ENCODE measurements around the gene ZNF219. TPM values are rescaled to one million over a fixed set of nuclear protein-coding genes. Genes with fewer than 3 reads are reported as not detected.

The ZNF219 gene
- total RNA-seq, 1 donor from 2014 or later: 25.2 TPM

GRCh38 chr14:21075719-21076437, 22.6 kb downstream of the ZNF219 start:
- Mint-ChIP-seq H3K36me3 (ENCODE audit: unreplicated experiment) (peaks cover 44% of the 10 kb centered on the region), H3K4me1 (ENCODE audit: unreplicated experiment) (peaks cover 25% of the 10 kb centered on the region)

GRCh38 chr14:21074398-21075272, 23.8 kb downstream of the ZNF219 start:
- H3K4me1 Mint-ChIP-seq (ENCODE audit: unreplicated experiment): peaks cover 26% of the 10 kb centered on the region
- TF ChIP-seq, protein P1, sequence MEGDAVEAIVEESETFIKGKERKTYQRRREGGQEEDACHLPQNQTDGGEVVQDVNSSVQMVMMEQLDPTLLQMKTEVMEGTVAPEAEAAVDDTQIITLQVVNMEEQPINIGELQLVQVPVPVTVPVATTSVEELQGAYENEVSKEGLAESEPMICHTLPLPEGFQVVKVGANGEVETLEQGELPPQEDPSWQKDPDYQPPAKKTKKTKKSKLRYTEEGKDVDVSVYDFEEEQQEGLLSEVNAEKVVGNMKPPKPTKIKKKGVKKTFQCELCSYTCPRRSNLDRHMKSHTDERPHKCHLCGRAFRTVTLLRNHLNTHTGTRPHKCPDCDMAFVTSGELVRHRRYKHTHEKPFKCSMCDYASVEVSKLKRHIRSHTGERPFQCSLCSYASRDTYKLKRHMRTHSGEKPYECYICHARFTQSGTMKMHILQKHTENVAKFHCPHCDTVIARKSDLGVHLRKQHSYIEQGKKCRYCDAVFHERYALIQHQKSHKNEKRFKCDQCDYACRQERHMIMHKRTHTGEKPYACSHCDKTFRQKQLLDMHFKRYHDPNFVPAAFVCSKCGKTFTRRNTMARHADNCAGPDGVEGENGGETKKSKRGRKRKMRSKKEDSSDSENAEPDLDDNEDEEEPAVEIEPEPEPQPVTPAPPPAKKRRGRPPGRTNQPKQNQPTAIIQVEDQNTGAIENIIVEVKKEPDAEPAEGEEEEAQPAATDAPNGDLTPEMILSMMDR (IDR thresholded peaks at IDR 0.05): no peak
- H3K9me3 Mint-ChIP-seq (ENCODE audit: unreplicated experiment): no peaks in the 10 kb centered on the region
- no peak overlapping the region for H3K4me3 Mint-ChIP-seq (ENCODE audit: unreplicated experiment)
- peaks cover 35% of the 10 kb centered on the region for H3K36me3 Mint-ChIP-seq (ENCODE audit: unreplicated experiment)
- no peaks in the 10 kb centered on the region for H3K27me3 Mint-ChIP-seq (ENCODE audit: unreplicated experiment)
- peak overlapping the region; percentile 59 for H3K27ac Mint-ChIP-seq (ENCODE audit: unreplicated experiment)
- no peak for DNase-seq (ENCODE audit: extremely low spot score, unreplicated experiment)

More at GRCh38 chr14:21075719-21076437, 22.6 kb downstream of the ZNF219 start:
- H3K4me3 Mint-ChIP-seq (ENCODE audit: unreplicated experiment): no peak overlapping the region
- H3K9me3 Mint-ChIP-seq (ENCODE audit: unreplicated experiment): no peaks in the 10 kb centered on the region
- TF ChIP-seq, protein P1 (IDR thresholded peaks at IDR 0.05): no peak
- H3K27ac Mint-ChIP-seq (ENCODE audit: unreplicated experiment): peak overlapping the region; percentile 59
- no peaks in the 10 kb centered on the region for H3K27me3 Mint-ChIP-seq (ENCODE audit: unreplicated experiment)
- DNase-seq (ENCODE audit: extremely low spot score, unreplicated experiment): no peak

- no peak overlapping the region for H3K27ac Mint-ChIP-seq (ENCODE audit: unreplicated experiment)
- H3K36me3 Mint-ChIP-seq (ENCODE audit: unreplicated experiment): peaks cover 32% of the 10 kb centered on the region
- no peak overlapping the region for H3K4me3 Mint-ChIP-seq (ENCODE audit: unreplicated experiment)
- H3K27me3 Mint-ChIP-seq (ENCODE audit: unreplicated experiment): no peaks in the 10 kb centered on the region
- no peak for DNase-seq (ENCODE audit: extremely low spot score, unreplicated experiment)
- TF ChIP-seq, protein P1 (IDR thresholded peaks at IDR 0.05): no peak
- H3K4me1 Mint-ChIP-seq (ENCODE audit: unreplicated experiment): peaks cover 33% of the 10 kb centered on the region
- no peaks in the 10 kb centered on the region for H3K9me3 Mint-ChIP-seq (ENCODE audit: unreplicated experiment)
These were observed 24.5 kb downstream of the ZNF219 start for GRCh38 chr14:21073921-21074320.

DNA sequence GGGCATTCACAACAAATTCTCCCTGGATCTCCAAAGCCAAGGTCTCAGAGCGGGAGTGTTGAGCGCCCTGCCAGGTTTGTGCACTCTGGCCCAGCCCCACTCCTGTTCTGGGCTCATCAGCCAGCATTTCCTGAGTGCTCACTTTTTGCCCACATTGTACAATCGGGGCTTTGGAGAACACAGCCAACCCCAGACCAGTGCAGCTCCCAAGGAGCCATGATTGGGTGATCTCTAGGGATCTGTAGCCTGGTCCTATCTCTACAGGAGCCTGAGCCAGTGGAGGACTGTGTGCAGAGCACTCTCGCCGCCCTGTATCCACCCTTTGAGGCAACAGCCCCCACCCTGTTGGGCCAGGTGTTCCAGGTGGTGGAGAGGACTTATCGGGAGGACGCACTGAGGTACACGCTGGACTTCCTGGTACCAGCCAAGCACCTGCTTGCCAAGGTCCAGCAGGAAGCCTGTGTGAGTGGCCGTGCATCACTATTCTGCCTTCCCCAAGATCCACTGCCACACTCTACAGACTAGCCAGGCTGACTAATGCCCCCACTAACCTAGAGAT, 25.6 kb downstream of the ZNF219 start:
- H3K27ac Mint-ChIP-seq (ENCODE audit: unreplicated experiment): peak overlapping the region; percentile 99
- peak overlapping the region; percentile 91 for H3K4me3 Mint-ChIP-seq (ENCODE audit: unreplicated experiment)
- H3K27me3 Mint-ChIP-seq (ENCODE audit: unreplicated experiment): no peaks in the 10 kb centered on the region

More for the DNA sequence above, 25.6 kb downstream of the ZNF219 start:
- DNase-seq (ENCODE audit: extremely low spot score, unreplicated experiment): no peak
- Mint-ChIP-seq H3K36me3 (ENCODE audit: unreplicated experiment) (peaks cover 29% of the 10 kb centered on the region), H3K4me1 (ENCODE audit: unreplicated experiment) (peaks cover 39% of the 10 kb centered on the region), H3K9me3 (ENCODE audit: unreplicated experiment) (no peaks in the 10 kb centered on the region)
- TF ChIP-seq, protein P1 (IDR thresholded peaks at IDR 0.05): no peak
